ENCODE results near the gene OR2T35.
A peak's percentile ranks its signal among the peaks of the same experiment; 100 is the strongest.

Gene OR2T35

DNA sequence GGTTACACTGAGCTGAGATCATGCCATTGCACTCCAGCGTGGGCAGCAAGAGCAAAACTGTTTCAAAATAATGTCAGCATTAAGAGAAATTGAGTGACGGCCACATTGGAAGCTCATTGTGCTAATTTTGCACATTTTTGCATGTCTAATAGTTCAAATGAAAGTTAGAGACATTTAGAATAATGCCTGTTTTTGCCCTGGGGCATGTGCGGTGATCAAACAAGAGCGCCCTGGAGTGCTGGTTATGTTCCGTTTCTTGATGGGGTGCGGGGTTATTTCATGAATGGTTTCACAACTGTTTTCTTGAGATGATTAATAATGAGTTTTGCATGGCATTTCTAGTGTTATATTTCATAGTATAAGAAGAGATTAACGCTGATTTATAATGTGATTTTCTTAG lies 23.3 kb downstream of the OR2T35 start:
- TF ChIP-seq EZH2phosphoT487 (conservative IDR thresholded peaks at IDR 0.05; ENCODE audit: low read length): no peak
- TF ChIP-seq, protein P1, sequence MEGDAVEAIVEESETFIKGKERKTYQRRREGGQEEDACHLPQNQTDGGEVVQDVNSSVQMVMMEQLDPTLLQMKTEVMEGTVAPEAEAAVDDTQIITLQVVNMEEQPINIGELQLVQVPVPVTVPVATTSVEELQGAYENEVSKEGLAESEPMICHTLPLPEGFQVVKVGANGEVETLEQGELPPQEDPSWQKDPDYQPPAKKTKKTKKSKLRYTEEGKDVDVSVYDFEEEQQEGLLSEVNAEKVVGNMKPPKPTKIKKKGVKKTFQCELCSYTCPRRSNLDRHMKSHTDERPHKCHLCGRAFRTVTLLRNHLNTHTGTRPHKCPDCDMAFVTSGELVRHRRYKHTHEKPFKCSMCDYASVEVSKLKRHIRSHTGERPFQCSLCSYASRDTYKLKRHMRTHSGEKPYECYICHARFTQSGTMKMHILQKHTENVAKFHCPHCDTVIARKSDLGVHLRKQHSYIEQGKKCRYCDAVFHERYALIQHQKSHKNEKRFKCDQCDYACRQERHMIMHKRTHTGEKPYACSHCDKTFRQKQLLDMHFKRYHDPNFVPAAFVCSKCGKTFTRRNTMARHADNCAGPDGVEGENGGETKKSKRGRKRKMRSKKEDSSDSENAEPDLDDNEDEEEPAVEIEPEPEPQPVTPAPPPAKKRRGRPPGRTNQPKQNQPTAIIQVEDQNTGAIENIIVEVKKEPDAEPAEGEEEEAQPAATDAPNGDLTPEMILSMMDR (IDR thresholded peaks at IDR 0.05; ENCODE audit: insufficient read depth, low read length, poor library complexity, severe bottlenecking): no peak
- no peaks in the 10 kb centered on the region for H3K27me3 ChIP-seq (ENCODE audit: low read length)
- no peaks in the 10 kb centered on the region for H4K20me1 ChIP-seq (ENCODE audit: low read depth, low read length)
- no peaks in the 10 kb centered on the region for H3K9me2 ChIP-seq (replicated peaks; ENCODE audit: insufficient read depth, low read length)
- no peaks in the 10 kb centered on the region for H3K79me2 ChIP-seq (ENCODE audit: insufficient read depth, low read length)
- H3K4me2 ChIP-seq (ENCODE audit: low read depth, low read length, poor library complexity, severe bottlenecking): no peak overlapping the region
- H3F3A ChIP-seq (ENCODE audit: insufficient read depth): no peaks in the 10 kb centered on the region
- no peaks in the 10 kb centered on the region for H3K36me3 ChIP-seq (ENCODE audit: low read length)
- no peak overlapping the region for H3K4me3 ChIP-seq (ENCODE audit: insufficient read depth, low read length, poor library complexity, severe bottlenecking)
- H2AFZ ChIP-seq (ENCODE audit: low read depth, low read length, severe bottlenecking): no peak overlapping the region
- no peaks in the 10 kb centered on the region for H3K9me3 ChIP-seq (ENCODE audit: insufficient read depth, low read length)
- H3K27ac ChIP-seq (ENCODE audit: low read depth, low read length): no peak overlapping the region
- no peak overlapping the region for H3K9ac ChIP-seq (ENCODE audit: low read length)

DNA sequence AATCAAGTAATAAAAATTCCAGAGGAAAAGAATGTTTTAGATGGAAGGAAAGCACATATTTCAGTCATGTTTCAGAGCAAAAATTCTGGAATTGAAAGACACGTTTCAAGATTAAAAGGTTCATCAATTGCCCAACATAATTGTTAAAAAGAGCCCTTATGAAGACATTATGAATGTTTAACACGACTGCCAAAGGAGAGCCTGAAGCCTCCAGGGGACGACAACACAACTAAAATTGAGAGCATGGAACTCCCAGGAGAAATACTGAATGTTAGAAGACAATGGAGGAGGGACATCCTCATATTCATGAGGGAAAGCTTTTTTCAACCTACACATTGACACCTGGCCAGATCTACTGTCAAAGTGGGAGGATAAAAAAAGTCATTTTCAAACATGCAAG lies 26.2 kb downstream of the OR2T35 start:
- H4K20me1 ChIP-seq (ENCODE audit: low read depth, low read length): no peaks in the 10 kb centered on the region
- H2AFZ ChIP-seq (ENCODE audit: low read depth, low read length, severe bottlenecking): no peak overlapping the region
- H3K4me2 ChIP-seq (ENCODE audit: low read depth, low read length, poor library complexity, severe bottlenecking): no peak overlapping the region
- H3K27ac ChIP-seq (ENCODE audit: low read depth, low read length): no peak overlapping the region
- H3K9me2 ChIP-seq (replicated peaks; ENCODE audit: insufficient read depth, low read length): no peaks in the 10 kb centered on the region
- no peak overlapping the region for H3K4me3 ChIP-seq (ENCODE audit: insufficient read depth, low read length, poor library complexity, severe bottlenecking)
- no peak overlapping the region for H3K9ac ChIP-seq (ENCODE audit: low read length)
- H3K36me3 ChIP-seq (ENCODE audit: low read length): no peaks in the 10 kb centered on the region
- TF ChIP-seq EZH2phosphoT487 (conservative IDR thresholded peaks at IDR 0.05; ENCODE audit: low read length): no peak
- TF ChIP-seq, protein P1 (IDR thresholded peaks at IDR 0.05; ENCODE audit: insufficient read depth, low read length, poor library complexity, severe bottlenecking): peak; percentile 78
- no peaks in the 10 kb centered on the region for H3K79me2 ChIP-seq (ENCODE audit: insufficient read depth, low read length)
- no peaks in the 10 kb centered on the region for H3F3A ChIP-seq (ENCODE audit: insufficient read depth)
- H3K27me3 ChIP-seq (ENCODE audit: low read length): no peaks in the 10 kb centered on the region
- H3K9me3 ChIP-seq (ENCODE audit: insufficient read depth, low read length): no peaks in the 10 kb centered on the region

DNA sequence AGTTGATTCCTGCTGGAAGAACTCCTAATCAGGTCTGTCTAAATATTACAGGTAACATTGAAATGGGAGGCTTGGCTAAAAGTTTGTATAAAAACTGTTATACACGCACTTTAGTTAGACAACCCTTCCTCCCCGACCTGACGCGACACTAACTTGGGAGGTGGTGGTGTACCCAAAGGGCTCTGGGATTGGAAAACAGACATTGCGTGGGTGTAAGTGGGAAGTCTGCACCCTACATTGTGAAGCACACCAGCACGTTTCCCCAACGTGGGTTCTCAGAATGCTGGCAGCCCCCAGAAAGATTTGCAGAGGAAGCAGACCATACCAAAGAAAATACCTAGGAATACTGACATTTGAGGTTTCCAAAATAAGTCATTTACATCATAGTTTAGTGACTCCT lies 27.0 kb downstream of the OR2T35 start:
- no peaks in the 10 kb centered on the region for H3F3A ChIP-seq (ENCODE audit: insufficient read depth)
- no peak overlapping the region for H2AFZ ChIP-seq (ENCODE audit: low read depth, low read length, severe bottlenecking)
- H3K9me3 ChIP-seq (ENCODE audit: insufficient read depth, low read length): no peaks in the 10 kb centered on the region
- H3K9ac ChIP-seq (ENCODE audit: low read length): no peak overlapping the region
- H4K20me1 ChIP-seq (ENCODE audit: low read depth, low read length): no peaks in the 10 kb centered on the region
- no peaks in the 10 kb centered on the region for H3K79me2 ChIP-seq (ENCODE audit: insufficient read depth, low read length)
- H3K4me3 ChIP-seq (ENCODE audit: insufficient read depth, low read length, poor library complexity, severe bottlenecking): no peak overlapping the region
- TF ChIP-seq, protein P1 (IDR thresholded peaks at IDR 0.05; ENCODE audit: insufficient read depth, low read length, poor library complexity, severe bottlenecking): no peak
- TF ChIP-seq EZH2phosphoT487 (conservative IDR thresholded peaks at IDR 0.05; ENCODE audit: low read length): no peak
- no peaks in the 10 kb centered on the region for H3K36me3 ChIP-seq (ENCODE audit: low read length)
- H3K4me2 ChIP-seq (ENCODE audit: low read depth, low read length, poor library complexity, severe bottlenecking): no peak overlapping the region
- no peaks in the 10 kb centered on the region for H3K9me2 ChIP-seq (replicated peaks; ENCODE audit: insufficient read depth, low read length)
- H3K27me3 ChIP-seq (ENCODE audit: low read length): no peaks in the 10 kb centered on the region
- no peak overlapping the region for H3K27ac ChIP-seq (ENCODE audit: low read depth, low read length)

Measured in SU-DHL-6 (cell line).